GM04503 (cell line): ENCODE data around the gene OTOGL.
A peak's percentile ranks its signal among the peaks of the same experiment; 100 is the strongest.
"Not testable (repeated sequence)": the region's sequence is repeated elsewhere in the genome, so short reads cannot be mapped to it uniquely, and the experiment has no call there.

Experiments used
- DNase-seq: peaks from one replicate; pipeline ENCODE4 v3.0.0-alpha.2; 2012; ENCODE audit warnings: low read depth

Gene OTOGL

GRCh38 chr12:80099259-80099658 is at the start of gene OTOGL:
OTOGL (plus strand) TSS chr12:80099537; CDS start chr12:80209432, 109,895 bp downstream.
- no peak for DNase-seq

- no peak for DNase-seq
Observed at GRCh38 chr12:80050236-80050635, 49.1 kb upstream of the OTOGL start.

GRCh38 chr12:80053051-80053790 is 46.1 kb upstream of the OTOGL start:
- DNase-seq: peak; percentile 71

- DNase-seq: no peak
Observed at GRCh38 chr12:80056232-80056631, 43.1 kb upstream of the OTOGL start.

- no peak for DNase-seq
Observed at GRCh38 chr12:80056845-80057244, 42.5 kb upstream of the OTOGL start.

- DNase-seq: no peak
Observed at GRCh38 chr12:80058586-80058985, 40.8 kb upstream of the OTOGL start.

- DNase-seq: no peak
Observed at GRCh38 chr12:80059102-80059501, 40.2 kb upstream of the OTOGL start.

GRCh38 chr12:80059875-80060274 is 39.5 kb upstream of the OTOGL start:
- no peak for DNase-seq

- DNase-seq: no peak
Observed at GRCh38 chr12:80064269-80064668, 35.1 kb upstream of the OTOGL start.

GRCh38 chr12:80064951-80065350 is 34.4 kb upstream of the OTOGL start:
- DNase-seq: no peak

- no peak for DNase-seq
Observed at GRCh38 chr12:80068173-80068572, 31.2 kb upstream of the OTOGL start.

- DNase-seq: not testable (repeated sequence)
Observed at GRCh38 chr12:80083892-80084614, 15.3 kb upstream of the OTOGL start.

GRCh38 chr12:80086025-80086424 is 13.3 kb upstream of the OTOGL start:
- DNase-seq: no peak

GRCh38 chr12:80087486-80088213 is 11.7 kb upstream of the OTOGL start:
- no peak for DNase-seq

- no peak for DNase-seq
Observed at GRCh38 chr12:80100591-80100990, 1.3 kb downstream of the OTOGL start.

GRCh38 chr12:80101126-80101525 is 1.8 kb downstream of the OTOGL start:
- no peak for DNase-seq

- DNase-seq: peak; percentile 13
Observed at GRCh38 chr12:80107221-80107620, 7.9 kb downstream of the OTOGL start.

- no peak for DNase-seq
Observed at GRCh38 chr12:80116735-80117134, 17.4 kb downstream of the OTOGL start.

- no peak for DNase-seq
Observed at GRCh38 chr12:80118565-80119324, 19.4 kb downstream of the OTOGL start.

GRCh38 chr12:80120994-80121393 is 21.7 kb downstream of the OTOGL start:
- no peak for DNase-seq

- DNase-seq: no peak
Observed at GRCh38 chr12:80121661-80122060, 22.3 kb downstream of the OTOGL start.

GRCh38 chr12:80129895-80130530 is 30.7 kb downstream of the OTOGL start:
- peak; percentile 81 for DNase-seq
